ENCODE measurements around the gene PTGES3.

PTGES3 gene

DNA sequence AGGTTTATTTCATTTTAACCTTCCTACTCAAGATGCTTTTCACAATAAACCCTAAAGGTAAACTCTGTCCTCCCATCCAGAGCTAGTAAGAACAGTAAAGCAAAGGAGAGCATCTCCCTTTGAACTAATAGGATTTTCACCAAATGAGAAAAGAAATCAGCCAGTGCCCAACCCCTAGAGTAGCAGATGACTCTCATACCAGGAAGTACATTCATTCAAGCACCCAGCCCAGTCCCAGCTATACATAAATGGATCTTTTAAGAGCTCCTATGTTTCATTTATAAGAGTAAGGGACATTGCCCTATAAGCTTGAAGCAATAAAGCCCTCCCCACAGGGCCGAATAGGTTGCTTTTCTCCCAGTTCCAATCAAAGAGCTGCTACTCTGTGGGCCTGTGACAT, 65.5 kb downstream of the PTGES3 start:
- no peak for DNase-seq

DNA sequence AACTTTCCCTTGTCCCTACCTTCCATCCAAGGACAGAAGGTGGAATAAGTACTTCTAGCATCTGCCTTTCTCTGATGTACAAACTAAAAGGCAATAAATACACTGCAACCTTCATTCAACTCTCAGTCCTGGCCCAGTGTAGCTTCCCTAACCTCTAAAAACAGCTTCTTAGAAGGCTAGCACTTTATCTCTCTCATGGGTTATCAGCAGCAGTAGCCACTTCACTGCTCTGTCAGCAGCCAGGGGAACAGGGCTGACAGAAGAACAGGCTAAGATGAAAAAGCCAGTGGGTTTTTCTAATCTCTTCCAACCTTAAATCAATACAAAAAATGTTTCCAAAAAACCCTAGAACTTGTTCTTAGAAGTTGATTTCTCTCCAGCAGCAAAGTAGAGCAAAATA, 71.2 kb downstream of the PTGES3 start:
- DNase-seq, result no peak

DNA sequence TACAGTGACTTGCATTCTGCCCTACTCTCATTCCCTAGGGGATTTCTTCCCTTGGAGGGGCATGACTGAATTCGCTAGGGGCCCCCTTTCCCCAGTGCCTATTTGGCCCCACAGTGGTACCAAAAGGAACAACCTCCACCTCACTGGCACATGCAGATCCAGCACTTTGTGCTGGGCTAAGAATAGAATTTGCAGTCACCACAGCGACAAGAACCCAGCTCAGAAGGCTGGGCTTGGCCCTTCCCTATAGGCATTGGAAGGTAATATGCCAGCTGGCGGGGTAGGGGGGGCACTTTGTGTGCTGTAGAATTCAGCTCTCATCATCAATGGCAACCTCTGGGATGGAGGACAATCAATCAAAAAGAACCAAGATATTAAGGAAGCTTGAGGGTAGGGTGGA, 71.8 kb downstream of the PTGES3 start:
- no peak for DNase-seq

DNA sequence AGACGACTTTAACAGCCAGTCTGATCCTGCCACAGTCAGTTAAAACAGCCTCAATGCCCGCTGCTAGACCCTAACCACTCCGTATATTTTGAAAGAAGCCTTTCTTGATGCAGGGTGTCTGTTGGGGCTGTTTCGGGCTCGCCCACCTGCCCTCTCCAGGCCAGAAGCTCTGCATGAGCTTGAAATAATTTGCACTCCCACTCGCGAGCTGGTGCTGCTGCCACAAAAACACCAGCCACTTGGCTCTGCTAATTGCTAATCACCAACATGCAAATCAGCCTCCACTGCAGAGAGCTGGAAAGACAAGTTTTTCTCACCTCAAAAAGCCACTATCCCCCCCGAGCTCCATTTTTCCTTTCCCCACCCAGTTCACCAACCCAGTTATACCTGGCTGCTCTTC, 73.5 kb downstream of the PTGES3 start:
- DNase-seq, result no peak

Data from NCI-H1048 (cell line).